B cell (primary cell): Measurements from ENCODE around the gene OTOR.

Source experiments
- CTCF ChIP-seq: fragments of 200-600 bp; IDR thresholded peaks from one replicate; pipeline ENCODE4 v1.8.0; 2022; ENCODE audit warnings: antibody characterized with exemption, mild to moderate bottlenecking
- EZH2 ChIP-seq: IDR thresholded peaks from 2 replicates; pipeline ENCODE4 v1.6.1; 2012; ENCODE audit warnings: borderline replicate concordance, low read depth, mild to moderate bottlenecking, moderate library complexity, low read length; ENCODE audit not compliant: insufficient read depth, poor library complexity, severe bottlenecking

- TF ChIP-seq CTCF (no peak), EZH2 (no peak)
Observed at GRCh38 chr20:16729080-16729479, 19.1 kb upstream of the OTOR start.
